Esophagus squamous epithelium (tissue), 5 donors: ENCODE measurements around the gene SYF2. TPM values are rescaled to one million over a fixed set of nuclear protein-coding genes. Genes with fewer than 3 reads are reported as not detected.

Experiments
- DNase-seq: peaks from one replicate; lab custom pipeline; 2025; lab: John Stamatoyannopoulos, UW
- H3K27ac ChIP-seq, 4 donors: fragments of 200-600 bp; sonication (generic); one replicate each; pipeline ENCODE4 v1.5.1; 2016 to 2019; ENCODE audit warnings: mild to moderate bottlenecking in 1 of 4
- H3K27me3 ChIP-seq, 4 donors: fragments of 200-600 bp; sonication (generic); 1 replicate in 3 of 4; 2 replicates in 1 of 4; pipeline versions ENCODE4 v1.5.1 to v1.6.0; 2017 to 2021; ENCODE audit warnings: antibody characterized with exemption in 1 of 4
- H3K36me3 ChIP-seq, 3 donors: fragments of 200-600 bp; sonication (generic); one replicate each; pipeline ENCODE4 v1.5.1; 2016 to 2019
- H3K4me1 ChIP-seq, 3 donors: fragments of 200-600 bp; sonication (generic); one replicate each; pipeline ENCODE4 v1.5.1; 2017 to 2019
- H3K4me3 ChIP-seq, 4 donors: fragments of 200-600 bp; sonication (generic); 1 replicate in 3 of 4; 2 replicates in 1 of 4; pipeline ENCODE4 v1.5.1; 2016 to 2019; ENCODE audit warnings: mild to moderate bottlenecking in 2 of 4, moderate library complexity in 1 of 4
- H3K9me3 ChIP-seq, 3 donors: fragments of 200-600 bp; sonication (generic); one replicate each; pipeline ENCODE4 v1.5.1; 2016 to 2019
- CTCF ChIP-seq, 6 experiments: fragments of 450-650 bp in 4 of 6; fragments of 200-600 bp in 2 of 6; sonication (generic) in 2 of 6; IDR thresholded peaks; one replicate each; pipeline ENCODE4 v1.5.1; 2016 to 2019; ENCODE audit warnings: antibody characterized with exemption in 6 of 6, mild to moderate bottlenecking in 4 of 6, moderate library complexity in 4 of 6
- POLR2A ChIP-seq, 4 donors: fragments of 450-650 bp; IDR thresholded peaks; one replicate each; pipeline ENCODE4 v1.6.1; 2017; ENCODE audit warnings: antibody characterized with exemption in 4 of 4, mild to moderate bottlenecking in 4 of 4, moderate library complexity in 3 of 4
- WGBS, 2 donors: methylation state at CpG; one replicate each; pipeline ENCODE4 v1.1.5; 2018; 5-methylcytosine and 5-hydroxymethylcytosine counted together
- intact Hi-C: fragments of 100-400 bp; cut with DNase I; formaldehyde crosslinking; loops from one replicate; pipeline ENCODE4 v1.15.0; 2022
- total RNA-seq, 4 donors: library from RNA; depleted of rRNA; stranded (reverse); fragments of >200 nt; gene quantifications; one replicate each; pipeline ENCODE4 v1.1.0, GENCODE V29; 2016
- donor health status: DM: yes; HTN: yes; CAD: no.

SYF2 gene
- total RNA-seq, 4 donors from 2014 or later, result 14.5 to 53.2 (median 37.1) TPM

GRCh38 chr1:25246600-25247023 is 14.3 kb upstream of the SYF2 start:
- Histone ChIP-seq H3K4me3 (peak overlapping the region; percentile 77 to 91 (median 87)), H3K27me3 (no peaks in the 10 kb centered on the region), H3K9me3 (no peaks in the 10 kb centered on the region), H3K36me3 (peaks cover 15 to 39% (median 22%) of the 10 kb centered on the region in 3 donors), H3K27ac (peak overlapping the region; percentile 98 to 100 (median 99)), H3K4me1 (peaks cover 13 to 54% (median 20%) of the 10 kb centered on the region in 3 donors)
- TF ChIP-seq POLR2A (IDR thresholded peaks at IDR 0.05) (no peak), CTCF (IDR thresholded peaks at IDR 0.05) (no peak)
- 0% methylated on average over 20 of the region's 53 CpGs; no CpG with 5 or more reads in 1 of the 2 donors for WGBS, 2 donors
- intact Hi-C loops, result no loop called here
- no peak for DNase-seq

GRCh38 chr1:25245809-25246599 is 13.7 kb upstream of the SYF2 start:
- Histone ChIP-seq H3K9me3 (no peaks in the 10 kb centered on the region), H3K36me3 (peaks cover 15 to 45% (median 22%) of the 10 kb centered on the region in 3 donors), H3K27me3 (no peaks in the 10 kb centered on the region), H3K4me1 (peaks cover 13 to 60% (median 23%) of the 10 kb centered on the region in 3 donors), H3K27ac (peak overlapping the region; percentile 98 to 100 (median 99)), H3K4me3 (peak overlapping the region; percentile 77 to 91 (median 87))
- 15 to 25% methylated on average over 20 to 30 of the region's 30 CpGs for WGBS, 2 donors
- no peak for TF ChIP-seq CTCF (IDR thresholded peaks at IDR 0.05)
- intact Hi-C loops, result no loop called here
- no peak for DNase-seq

- Histone ChIP-seq H3K4me3 (peak overlapping the region; percentile 77 to 91 (median 87)), H3K9me3 (no peaks in the 10 kb centered on the region), H3K27ac (peak overlapping the region in 2 of 4 donors; percentile 99 to 100), H3K36me3 (peaks cover 15 to 52% (median 22%) of the 10 kb centered on the region in 3 donors), H3K27me3 (no peaks in the 10 kb centered on the region), H3K4me1 (peaks cover 18 to 66% (median 29%) of the 10 kb centered on the region in 3 donors)
- no peak for DNase-seq
- intact Hi-C loops, result no loop called here
- TF ChIP-seq POLR2A (IDR thresholded peaks at IDR 0.05), result no peak
- TF ChIP-seq CTCF (IDR thresholded peaks at IDR 0.05), result no peak
- 65 to 69% methylated on average over 5 of the region's 5 CpGs for WGBS, 2 donors
Measured at GRCh38 chr1:25245393-25245792, 13.1 kb upstream of the SYF2 start.

GRCh38 chr1:25243907-25244306 is 11.6 kb upstream of the SYF2 start:
- Histone ChIP-seq H3K27ac (no peak overlapping the region), H3K4me3 (no peak overlapping the region), H3K9me3 (no peaks in the 10 kb centered on the region), H3K4me1 (peaks cover 22 to 79% (median 37%) of the 10 kb centered on the region in 3 donors), H3K27me3 (no peaks in the 10 kb centered on the region), H3K36me3 (peaks cover 15 to 53% (median 22%) of the 10 kb centered on the region in 3 donors)
- no peak for DNase-seq
- WGBS, 2 donors, result 51 to 56% methylated on average over 6 of the region's 6 CpGs
- TF ChIP-seq POLR2A (IDR thresholded peaks at IDR 0.05) (no peak), CTCF (IDR thresholded peaks at IDR 0.05) (no peak)
- intact Hi-C loops, result no loop called here
